HG03558 (cell line): ENCODE data around the gene TOMM22.
"Not testable (repeated sequence)": the region's sequence is repeated elsewhere in the genome, so short reads cannot be mapped to it uniquely, and the experiment has no call there.

Source experiments
- ATAC-seq: cut with Tn5 transposase; IDR thresholded peaks from one replicate; pipeline ENCODE4 v1.9.1; 2021; ENCODE audit warnings: moderate number of reproducible peaks; ENCODE audit not compliant: unreplicated experiment; ENCODE audit errors: extremely low read depth

The TOMM22 gene

GRCh38 chr22:38681582-38682335, at the start of gene TOMM22:
TOMM22 (plus strand) TSS chr22:38681957; CDS start chr22:38681979, 22 bp downstream.
- no peak for ATAC-seq

DNA sequence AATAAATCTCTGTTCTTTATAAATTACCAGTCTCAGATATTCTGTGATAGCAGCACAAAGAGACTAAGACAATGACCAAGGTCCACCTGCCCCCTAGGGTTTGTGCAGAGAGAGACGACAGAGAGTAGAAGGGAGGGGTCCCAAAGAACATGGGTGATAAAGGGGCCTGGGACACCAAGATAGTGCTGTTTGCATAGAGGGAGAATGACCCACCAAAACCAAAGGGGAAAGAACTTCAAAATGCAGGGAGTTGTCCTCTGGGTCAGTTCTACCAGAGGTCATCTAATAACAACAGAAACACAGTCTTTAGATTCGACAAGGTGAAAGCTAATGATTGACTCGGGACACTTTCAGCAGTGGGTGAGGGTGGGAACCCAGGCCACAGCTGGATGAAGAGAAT, 49.2 kb upstream of the TOMM22 start:
- no peak for ATAC-seq

DNA sequence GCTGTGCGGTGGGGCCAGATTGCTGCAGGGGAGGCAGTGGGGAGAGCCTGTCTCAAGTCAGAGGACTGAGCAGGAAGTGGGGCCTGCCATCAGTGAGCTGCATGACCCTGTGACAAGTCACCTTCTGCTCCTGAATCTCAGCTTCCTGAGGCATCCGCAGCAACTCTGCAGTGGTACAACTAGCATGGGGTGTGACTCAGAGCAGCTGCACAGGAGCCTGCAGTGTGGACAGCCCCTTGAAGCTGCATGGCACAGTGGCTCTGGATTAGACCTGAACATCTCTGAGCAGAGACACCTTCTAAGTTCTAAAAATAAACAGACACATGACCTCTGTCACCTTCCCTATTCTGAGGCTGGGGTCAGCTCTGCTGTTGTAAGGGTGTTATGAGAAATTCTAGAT, 43.5 kb upstream of the TOMM22 start:
- ATAC-seq, result no peak

GRCh38 chr22:38638728-38639127, 43.0 kb upstream of the TOMM22 start:
- no peak for ATAC-seq

DNA sequence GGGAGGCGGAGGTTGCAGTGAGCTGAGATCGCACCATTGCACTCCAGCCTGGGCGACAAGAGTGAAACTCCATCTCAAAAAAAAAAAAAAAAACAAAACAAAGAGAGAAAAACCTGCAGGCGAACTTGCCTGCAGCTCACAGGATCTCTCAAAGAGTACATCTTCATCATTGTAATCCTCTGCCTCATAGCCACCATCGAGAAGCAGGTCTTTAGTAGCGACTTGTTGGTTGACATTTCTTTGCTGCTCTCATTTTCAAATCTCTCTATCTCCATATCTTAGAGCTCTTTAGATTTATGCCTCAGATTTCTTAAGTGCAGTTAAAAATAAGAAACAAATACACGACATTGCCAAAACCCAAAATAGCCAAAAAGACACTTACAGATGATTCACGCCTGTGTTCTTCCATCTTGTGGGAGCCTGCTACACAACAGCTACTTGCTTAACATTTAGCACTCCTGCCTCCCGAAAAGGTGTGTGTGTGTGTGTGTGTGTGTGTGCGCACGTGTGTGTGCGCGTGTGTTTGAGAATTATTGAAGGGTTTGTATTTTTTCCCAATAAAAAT, 40.2 kb upstream of the TOMM22 start:
- no peak for ATAC-seq

DNA sequence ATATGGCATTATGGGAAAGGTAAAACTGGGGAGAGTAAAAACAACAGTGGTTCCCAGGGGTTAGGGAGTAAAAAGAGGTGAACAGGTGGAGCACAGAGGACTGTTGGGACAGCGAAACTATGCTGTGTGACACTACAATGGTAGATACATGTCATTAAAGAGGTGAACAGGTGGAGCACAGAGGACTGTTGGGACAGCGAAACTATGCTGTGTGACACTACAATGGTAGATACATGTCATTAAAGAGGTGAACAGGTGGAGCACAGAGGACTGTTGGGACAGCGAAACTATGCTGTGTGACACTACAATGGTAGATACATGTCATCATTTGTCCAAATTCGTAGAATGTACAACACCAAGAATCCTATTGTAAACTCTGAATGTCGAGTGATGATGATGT, 37.5 kb upstream of the TOMM22 start:
- ATAC-seq, result not testable (repeated sequence)

DNA sequence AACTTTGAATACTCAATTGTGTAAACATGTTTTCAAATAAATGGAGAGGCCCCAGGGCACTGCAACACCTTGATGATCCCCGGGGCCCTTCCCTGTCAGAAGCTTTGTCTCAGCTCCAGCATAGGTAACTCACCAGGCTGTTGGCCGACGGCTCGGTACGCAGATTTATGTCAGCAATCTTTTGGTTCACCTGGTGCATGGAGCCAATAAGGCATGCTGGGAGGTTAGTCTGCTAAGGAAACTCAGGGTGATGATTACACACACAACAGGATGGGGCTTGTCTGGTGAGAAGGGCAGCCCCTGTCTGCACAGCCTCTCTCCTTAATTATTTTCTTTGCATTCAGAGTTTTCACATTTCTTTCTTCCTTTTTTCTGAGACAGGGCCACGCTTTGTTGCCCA, 36.3 kb upstream of the TOMM22 start:
- ATAC-seq, result no peak

DNA sequence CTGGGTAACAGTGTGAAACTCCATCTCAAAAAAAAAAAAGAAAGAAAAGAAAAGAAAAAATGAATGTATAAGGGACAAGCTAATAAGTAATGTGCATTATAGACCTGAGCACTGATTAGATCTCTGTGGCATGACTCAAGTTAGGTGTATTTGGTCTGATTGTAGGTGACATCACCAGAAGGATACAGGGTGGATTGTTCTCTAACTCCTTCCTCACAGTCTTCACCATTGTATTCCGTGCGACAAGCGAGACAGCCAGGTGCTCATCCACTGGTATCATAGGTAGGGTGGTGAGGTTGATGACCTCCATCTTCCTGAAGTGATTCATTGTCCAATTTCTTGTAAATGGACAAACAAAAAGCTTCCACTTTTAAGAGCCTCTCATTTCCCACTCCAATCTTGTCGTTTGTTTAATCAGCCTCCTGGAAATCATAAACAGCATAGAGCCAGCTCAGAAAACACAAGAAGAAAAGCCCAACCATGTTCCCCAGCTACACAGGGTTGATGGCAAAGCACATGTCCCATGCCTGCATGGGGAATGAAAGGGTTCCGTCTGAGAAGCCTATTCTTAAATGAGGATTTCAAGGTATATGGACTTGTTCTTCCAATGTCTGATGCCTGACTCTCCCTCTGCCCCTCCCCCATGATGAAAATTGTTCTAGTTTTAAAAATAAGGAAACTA, 31.8 kb upstream of the TOMM22 start:
- no peak for ATAC-seq

GRCh38 chr22:38652859-38653258, 28.9 kb upstream of the TOMM22 start:
- ATAC-seq, result no peak

GRCh38 chr22:38653741-38654140, 28.0 kb upstream of the TOMM22 start:
- no peak for ATAC-seq

GRCh38 chr22:38655519-38656255, 26.1 kb upstream of the TOMM22 start:
- ATAC-seq, result no peak

DNA sequence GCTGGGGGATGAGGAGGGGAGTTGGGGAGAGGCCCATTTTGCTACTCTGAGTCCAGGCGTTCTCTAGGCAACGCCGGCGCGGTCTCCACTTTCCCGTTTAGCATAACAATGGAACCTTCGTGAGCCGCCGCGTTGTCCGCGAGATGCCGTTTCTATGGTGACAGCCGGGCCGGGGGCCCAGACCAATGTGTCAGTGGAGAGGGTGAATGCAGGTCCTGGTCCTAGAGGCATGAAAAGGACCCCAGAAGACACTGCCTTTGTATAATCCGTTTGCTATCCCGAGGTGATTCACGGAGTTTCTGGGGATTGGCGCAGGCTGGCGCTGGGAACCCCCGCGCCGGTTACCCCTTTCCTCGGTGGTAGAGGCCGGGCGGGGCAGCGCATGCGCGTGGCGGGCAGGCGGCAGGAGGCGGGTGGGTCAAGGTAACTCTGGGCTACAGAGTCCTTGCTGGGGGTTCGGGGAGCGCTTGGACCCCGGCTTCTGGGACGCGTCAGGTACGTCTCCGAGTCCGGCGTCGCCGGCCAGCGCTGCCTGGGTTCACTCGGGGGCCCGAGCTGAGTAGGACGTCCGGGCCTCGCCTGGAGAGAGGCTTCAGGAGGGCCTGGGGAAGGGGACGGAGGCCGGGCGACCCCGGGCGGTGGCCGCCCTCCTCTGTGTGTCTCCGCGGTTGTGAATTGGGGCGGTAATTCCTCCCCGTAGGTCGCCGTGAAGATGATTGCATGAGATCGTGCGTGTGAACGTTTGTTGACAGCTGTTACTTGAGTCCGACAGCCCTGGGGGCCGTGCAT, 25.3 kb upstream of the TOMM22 start, which contains the start of the genes CBY1 and FAM227A:
Gene CBY1, plus strand, starts transcription at position 383 of the 789 bp plus-strand sequence. CDS start 11,417 bp downstream, outside the sequence.
Gene FAM227A, minus strand, starts transcription at position 137 of the 789 bp plus-strand sequence. CDS start 6,224 bp downstream, outside the sequence.
- ATAC-seq, result no peak

DNA sequence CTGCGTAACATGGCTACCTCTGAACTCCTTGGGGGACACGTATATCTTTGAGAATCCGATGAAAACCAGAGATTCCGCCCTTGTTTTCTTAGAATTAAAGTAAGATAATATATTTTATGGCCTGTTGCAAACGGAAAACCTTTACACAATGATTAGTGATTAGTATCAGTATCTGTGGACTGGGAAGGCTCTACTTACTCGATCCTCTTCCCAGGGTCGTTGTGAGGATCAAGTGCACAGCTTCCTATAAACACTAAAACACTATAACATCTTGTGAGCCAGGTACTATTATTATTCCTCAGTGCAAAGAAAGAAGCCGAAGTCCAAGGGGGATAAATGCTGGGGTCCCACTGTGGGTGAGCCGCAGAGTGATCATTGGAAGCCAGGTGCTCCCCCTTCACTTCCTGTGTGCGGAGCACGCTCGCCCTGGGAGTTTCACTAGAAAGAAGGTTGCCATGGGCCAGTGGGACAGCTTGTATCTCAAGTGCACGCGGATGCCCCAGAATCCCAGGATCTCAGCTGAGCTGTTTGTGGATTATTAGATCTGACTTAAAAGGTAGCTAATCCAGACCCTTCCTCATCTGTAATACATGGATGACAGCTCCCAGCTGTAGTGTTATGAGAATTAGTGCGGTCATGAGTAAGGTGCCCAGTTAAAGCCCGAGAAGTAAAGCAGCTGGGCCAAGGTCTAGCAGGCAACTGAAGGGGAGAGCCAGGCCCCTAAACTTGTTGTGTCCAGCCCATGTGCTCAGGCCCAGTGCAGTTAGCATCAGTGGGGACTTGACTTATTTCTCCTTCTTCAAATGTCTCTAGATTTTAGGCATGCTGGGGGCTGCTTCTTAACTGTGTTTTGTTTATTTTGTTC, 24.5 kb upstream of the TOMM22 start:
- no peak for ATAC-seq

DNA sequence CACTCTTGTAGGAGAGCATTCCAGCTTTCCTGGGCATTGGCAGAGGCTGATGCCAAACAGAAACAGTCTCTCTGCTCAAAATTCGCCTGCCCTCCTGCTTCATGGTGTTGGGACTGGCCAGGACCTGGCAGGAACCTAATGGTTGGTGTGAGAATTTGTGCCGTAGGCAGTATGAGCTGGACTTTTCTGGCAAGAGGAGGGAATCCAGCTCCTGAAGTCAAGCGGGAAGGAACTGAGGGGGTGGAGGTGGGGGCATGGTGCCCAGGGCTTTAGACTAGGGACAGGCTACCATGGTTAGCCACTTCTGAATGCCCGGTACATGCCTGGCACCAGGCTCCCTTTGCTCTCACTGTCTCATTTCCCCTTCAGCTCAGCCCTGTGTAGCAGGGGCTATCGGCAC, 6.9 kb upstream of the TOMM22 start:
- ATAC-seq, result no peak

DNA sequence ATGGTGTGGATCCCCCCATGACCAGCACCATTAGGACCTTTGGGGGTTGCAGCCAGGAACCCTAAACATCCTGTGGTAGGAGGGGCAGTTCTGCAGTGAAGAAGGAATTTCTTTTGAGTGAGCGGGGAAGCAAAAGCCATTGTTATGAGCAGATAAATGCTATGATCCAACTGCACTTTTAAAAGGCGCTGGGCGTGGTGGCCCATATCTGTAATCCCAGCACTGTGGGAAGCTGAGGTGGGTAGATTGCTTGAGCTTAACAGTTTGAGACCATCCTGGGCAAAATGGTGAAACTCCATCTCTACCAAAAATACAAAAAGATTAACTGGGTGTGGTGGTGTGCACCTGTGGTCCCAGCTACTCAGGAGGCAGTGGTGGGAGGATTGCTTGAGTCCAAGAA, 5.9 kb upstream of the TOMM22 start:
- no peak for ATAC-seq

DNA sequence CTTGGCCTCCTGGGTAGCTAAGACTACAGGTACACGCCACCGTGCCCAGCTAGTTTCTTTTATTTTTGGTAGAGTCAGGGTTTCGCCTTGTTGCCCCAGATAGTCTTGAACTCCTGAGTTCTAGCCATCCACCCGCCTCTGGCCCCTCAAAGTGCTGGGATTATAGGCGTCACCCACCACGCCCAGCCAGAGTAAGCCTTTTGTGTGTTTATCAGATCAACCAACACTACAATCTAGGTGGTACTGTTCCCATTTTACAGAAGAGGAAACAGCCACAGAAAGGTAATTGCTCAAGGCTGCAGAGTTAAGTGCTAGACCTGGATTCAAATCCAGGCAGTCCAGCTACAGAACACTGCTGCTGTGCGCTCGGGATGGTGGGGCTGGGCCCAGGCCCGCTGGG, 3.1 kb downstream of the TOMM22 start:
- no peak for ATAC-seq

DNA sequence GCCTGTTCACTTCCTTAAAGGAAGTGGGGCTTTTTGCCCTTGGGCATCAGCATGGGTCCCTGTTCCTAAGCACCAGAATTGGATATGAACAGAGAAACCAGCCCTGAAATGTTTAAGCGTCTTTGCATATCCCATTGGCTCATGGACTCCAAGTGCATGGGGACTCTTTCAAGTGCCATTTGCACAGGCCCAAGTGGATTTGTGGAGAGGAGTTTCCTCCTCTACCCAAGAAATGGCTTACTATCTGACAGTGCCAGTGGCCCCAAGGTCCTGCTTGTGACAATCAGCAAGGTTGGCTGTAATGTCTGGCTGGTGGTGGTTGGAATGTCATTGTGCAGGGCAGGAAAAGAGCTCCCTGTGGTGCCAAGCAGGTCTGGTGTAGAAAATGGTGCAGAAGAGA, 4.0 kb downstream of the TOMM22 start:
- no peak for ATAC-seq

DNA sequence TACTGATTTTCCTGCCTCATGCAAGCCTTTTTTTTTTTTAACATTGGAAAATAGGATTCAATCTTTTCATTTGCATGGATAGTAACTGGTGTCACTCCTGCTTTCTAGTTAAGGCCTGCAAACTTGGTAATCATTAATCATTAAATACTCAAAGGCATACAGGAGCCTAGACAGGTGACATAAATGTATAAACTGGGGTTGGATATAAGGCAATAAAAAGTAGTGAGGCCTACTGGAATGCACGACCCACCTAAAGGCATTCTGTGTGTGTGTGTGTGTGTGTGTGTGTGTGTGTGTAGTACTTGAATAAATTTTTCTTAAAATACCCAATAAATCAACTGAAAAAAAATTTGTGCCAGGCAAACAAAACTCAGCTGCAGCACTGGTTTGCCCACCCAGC, 7.9 kb downstream of the TOMM22 start:
- no peak for ATAC-seq

DNA sequence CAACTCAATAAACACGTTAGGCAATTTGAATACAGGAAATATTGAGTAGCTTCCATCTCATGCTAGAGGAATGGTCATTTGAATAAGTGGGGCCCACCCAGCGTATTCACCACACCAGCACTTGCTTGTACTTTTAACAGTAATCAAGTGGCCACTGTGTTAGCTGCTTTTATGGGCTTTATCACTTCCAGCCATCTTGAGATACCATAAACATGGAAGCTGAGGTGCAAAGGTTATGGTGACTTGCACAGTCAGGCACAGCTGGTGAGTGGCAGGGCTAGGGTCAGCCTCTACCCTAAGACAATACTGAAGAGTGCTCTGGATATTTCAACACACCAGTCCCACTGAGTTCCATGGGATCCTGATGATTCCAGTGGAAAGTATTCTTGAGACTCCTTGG, 12.3 kb downstream of the TOMM22 start:
- no peak for ATAC-seq
